CMK (cell line): ENCODE data around the gene C10orf105.

ENCODE experiments used
- DNase-seq: peaks from one replicate; pipeline ENCODE4 v3.0.0-alpha.2; 2010; ENCODE audit warnings: low read depth

Gene C10orf105

GRCh38 chr10:71715860-71716259, 3.7 kb downstream of the C10orf105 start:
- no peak for DNase-seq

- DNase-seq: no peak
Observed at GRCh38 chr10:71715026-71715425, 4.6 kb downstream of the C10orf105 start.

- DNase-seq: no peak
Observed at GRCh38 chr10:71714592-71714991, 5.0 kb downstream of the C10orf105 start.

GRCh38 chr10:71714031-71714410, 5.6 kb downstream of the C10orf105 start:
- DNase-seq: no peak

GRCh38 chr10:71713135-71714030, 6.2 kb downstream of the C10orf105 start:
- DNase-seq: peak; percentile 83

- DNase-seq: no peak
Observed at GRCh38 chr10:71712572-71713134, 6.9 kb downstream of the C10orf105 start.

- DNase-seq: no peak
Observed at GRCh38 chr10:71712170-71712569, 7.4 kb downstream of the C10orf105 start.

GRCh38 chr10:71711052-71711623, 8.4 kb downstream of the C10orf105 start:
- no peak for DNase-seq

GRCh38 chr10:71710519-71710918, 9.1 kb downstream of the C10orf105 start:
- DNase-seq: no peak

GRCh38 chr10:71708897-71709882, 10.4 kb downstream of the C10orf105 start:
- DNase-seq: no peak

GRCh38 chr10:71708301-71708703, 11.3 kb downstream of the C10orf105 start:
- DNase-seq: no peak

GRCh38 chr10:71707240-71707789, 12.3 kb downstream of the C10orf105 start:
- DNase-seq: no peak

GRCh38 chr10:71706216-71707121, 13.1 kb downstream of the C10orf105 start:
- no peak for DNase-seq

- no peak for DNase-seq
Observed at GRCh38 chr10:71705582-71705981, 14.0 kb downstream of the C10orf105 start.

- DNase-seq: no peak
Observed at GRCh38 chr10:71704816-71705215, 14.8 kb downstream of the C10orf105 start.

GRCh38 chr10:71703577-71703976, 16.0 kb downstream of the C10orf105 start:
- no peak for DNase-seq

GRCh38 chr10:71701496-71702132, 18.0 kb downstream of the C10orf105 start:
- no peak for DNase-seq

- no peak for DNase-seq
Observed at GRCh38 chr10:71700731-71701368, 18.7 kb downstream of the C10orf105 start.

- DNase-seq: no peak
Observed at GRCh38 chr10:71698737-71699136, 20.8 kb downstream of the C10orf105 start.
